Measurements from ENCODE around the gene PM20D1. TPM values are rescaled to one million over a fixed set of nuclear protein-coding genes. Genes with fewer than 3 reads are reported as not detected.

PM20D1 gene
- total and polyA plus RNA-seq, 2 donors (not counting 1 experiment from before 2014, with no cell fraction given), result not detected

DNA sequence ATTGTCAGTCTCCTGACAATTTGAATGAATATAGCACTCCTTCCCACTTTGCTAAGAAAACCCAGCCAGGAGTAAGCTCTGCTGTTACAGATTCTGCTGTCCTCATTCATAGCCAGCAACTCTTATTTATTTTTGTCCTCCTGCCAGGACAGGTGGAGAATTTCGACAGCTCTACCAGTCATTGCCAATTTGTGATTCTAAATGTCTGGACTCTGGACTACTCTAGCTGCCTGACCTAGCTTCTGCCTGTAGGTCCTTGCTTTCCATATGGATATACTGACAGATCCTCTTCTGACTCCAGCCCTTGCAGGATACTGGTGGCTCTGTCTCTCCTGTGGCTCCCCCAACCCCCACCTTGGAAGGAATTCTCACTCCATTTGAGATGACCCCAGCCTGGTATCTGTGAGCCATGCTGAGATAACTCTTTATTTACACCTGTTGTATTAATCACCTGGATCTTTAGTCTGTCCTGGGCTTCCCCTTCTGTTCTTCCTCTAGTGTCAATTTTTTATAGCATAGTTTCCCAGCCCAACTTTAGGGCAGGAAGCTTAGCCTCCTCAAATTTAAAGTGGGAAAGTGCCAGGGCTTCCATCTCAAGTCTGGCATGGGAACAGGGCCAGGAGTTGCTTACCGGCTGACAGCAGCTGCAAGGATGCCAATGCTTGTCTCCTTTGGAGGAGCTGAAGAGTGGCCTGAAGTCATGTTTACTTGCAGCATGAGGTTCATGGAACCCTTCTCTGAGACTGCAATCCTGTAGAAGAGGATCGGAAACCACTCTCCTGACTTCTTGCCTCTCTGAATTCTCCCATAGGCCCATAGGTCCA is 6.7 kb downstream of the PM20D1 start:
- Histone ChIP-seq H3K4me1 (ENCODE audit: control insufficient read depth, extremely low read depth, insufficient read depth, low read length) (no peaks in the 10 kb centered on the region), H3K4me2 (ENCODE audit: extremely low read depth, insufficient read depth, low read length) (no peak overlapping the region), H3K4me3 (replicated peaks in 1 of 4; ENCODE audit: control extremely low read depth in 1 of 4, insufficient read depth in 1 of 4, low read depth in 3 of 4, low read length in 4 of 4) (no peak overlapping the region), H3K79me2 (ENCODE audit: control insufficient read depth, insufficient read depth, low read length) (no peaks in the 10 kb centered on the region), H2AFZ (ENCODE audit: low read length) (no peak overlapping the region), H3K27me3 (ENCODE audit: control insufficient read depth, insufficient read depth, low read length) (peaks cover 2% of the 10 kb centered on the region), H4K20me1 (ENCODE audit: control insufficient read depth, extremely low read depth, insufficient read depth, low read length) (no peaks in the 10 kb centered on the region), H3K27ac (ENCODE audit: insufficient read depth, low read length) (no peak overlapping the region), H3K9me3 (ENCODE audit: control insufficient read depth, insufficient read depth, low read depth, low read length) (no peaks in the 10 kb centered on the region), H3K9ac (ENCODE audit: insufficient read depth, low read length) (no peak overlapping the region), H3K36me3 (ENCODE audit: control insufficient read depth, insufficient read depth, low read length) (no peaks in the 10 kb centered on the region)
- DNase-seq (ENCODE audit: low read depth in 2 of 2), result no peak
- no peak for TF ChIP-seq EZH2 (IDR thresholded peaks at IDR 0.05; ENCODE audit: low read length, missing control alignments)
- no peak for TF ChIP-seq CTCF (conservative IDR thresholded peaks at IDR 0.05 in 1 of 2, IDR thresholded peaks at IDR 0.05 in 1 of 2; ENCODE audit: low read depth in 1 of 2, low read length in 2 of 2)

GRCh38 chr1:205842229-205842628 is 7.7 kb downstream of the PM20D1 start:
- no peak overlapping the region for H3K27ac ChIP-seq (ENCODE audit: insufficient read depth, low read length)
- no peak overlapping the region for H3K9ac ChIP-seq (ENCODE audit: insufficient read depth, low read length)
- H4K20me1 ChIP-seq (ENCODE audit: control insufficient read depth, extremely low read depth, insufficient read depth, low read length), result no peaks in the 10 kb centered on the region
- H2AFZ ChIP-seq (ENCODE audit: low read length), result no peak overlapping the region
- no peak overlapping the region for H3K4me2 ChIP-seq (ENCODE audit: extremely low read depth, insufficient read depth, low read length)
- no peaks in the 10 kb centered on the region for H3K4me1 ChIP-seq (ENCODE audit: control insufficient read depth, extremely low read depth, insufficient read depth, low read length)
- H3K79me2 ChIP-seq (ENCODE audit: control insufficient read depth, insufficient read depth, low read length), result no peaks in the 10 kb centered on the region
- H3K36me3 ChIP-seq (ENCODE audit: control insufficient read depth, insufficient read depth, low read length), result no peaks in the 10 kb centered on the region
- H3K27me3 ChIP-seq (ENCODE audit: control insufficient read depth, insufficient read depth, low read length), result peaks cover 2% of the 10 kb centered on the region
- DNase-seq (ENCODE audit: low read depth in 2 of 2), result no peak
- TF ChIP-seq EZH2 (IDR thresholded peaks at IDR 0.05; ENCODE audit: low read length, missing control alignments) (no peak), CTCF (conservative IDR thresholded peaks at IDR 0.05 in 1 of 2, IDR thresholded peaks at IDR 0.05 in 1 of 2; ENCODE audit: low read depth in 1 of 2, low read length in 2 of 2) (no peak)
- H3K9me3 ChIP-seq (ENCODE audit: control insufficient read depth, insufficient read depth, low read depth, low read length), result no peaks in the 10 kb centered on the region
- no peak overlapping the region for H3K4me3 ChIP-seq (replicated peaks in 1 of 4; ENCODE audit: control extremely low read depth in 1 of 4, insufficient read depth in 1 of 4, low read depth in 3 of 4, low read length in 4 of 4)

DNA sequence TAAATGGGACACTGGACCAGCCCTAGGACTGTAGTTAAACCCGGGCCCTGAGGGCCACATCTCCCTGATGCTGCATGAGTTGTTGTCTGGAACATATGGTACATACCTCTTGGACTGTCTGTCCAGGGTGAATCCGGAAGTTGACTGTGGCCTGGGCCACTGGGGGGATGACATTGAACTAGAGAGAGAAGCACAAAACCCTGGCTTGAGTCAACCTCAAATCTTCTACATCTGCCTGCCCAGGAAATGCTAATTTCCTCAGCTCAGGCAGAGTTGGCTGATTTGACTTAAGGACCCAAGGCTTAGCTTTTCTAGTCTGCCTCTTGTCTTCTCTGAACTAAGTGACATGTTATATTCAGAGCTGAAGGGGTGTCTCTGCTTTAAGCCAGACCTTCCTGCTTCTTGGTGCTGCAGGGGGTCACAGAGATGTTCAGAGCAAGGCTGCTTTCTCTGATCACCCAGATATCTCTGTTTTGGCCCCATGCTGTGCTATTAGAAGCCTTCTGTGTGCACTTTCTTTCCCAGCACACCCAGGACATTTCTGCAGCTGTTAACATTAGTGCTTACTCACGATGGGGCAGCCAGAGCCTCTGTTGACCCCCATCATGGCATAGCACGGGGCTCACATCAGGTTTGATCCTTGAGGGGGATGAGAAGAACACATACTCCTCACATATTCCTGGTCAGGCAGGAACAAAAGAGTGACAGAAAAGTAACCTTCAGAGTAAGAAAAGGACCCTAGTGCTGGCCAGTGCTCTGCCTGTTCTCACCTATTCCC is 9.6 kb downstream of the PM20D1 start:
- Histone ChIP-seq H3K9ac (ENCODE audit: insufficient read depth, low read length) (no peak overlapping the region), H3K36me3 (ENCODE audit: control insufficient read depth, insufficient read depth, low read length) (no peaks in the 10 kb centered on the region), H3K4me2 (ENCODE audit: extremely low read depth, insufficient read depth, low read length) (no peak overlapping the region), H3K9me3 (ENCODE audit: control insufficient read depth, insufficient read depth, low read depth, low read length) (no peaks in the 10 kb centered on the region), H3K4me3 (replicated peaks in 1 of 4; ENCODE audit: control extremely low read depth in 1 of 4, insufficient read depth in 1 of 4, low read depth in 3 of 4, low read length in 4 of 4) (no peak overlapping the region), H4K20me1 (ENCODE audit: control insufficient read depth, extremely low read depth, insufficient read depth, low read length) (no peaks in the 10 kb centered on the region), H3K27ac (ENCODE audit: insufficient read depth, low read length) (no peak overlapping the region), H3K79me2 (ENCODE audit: control insufficient read depth, insufficient read depth, low read length) (no peaks in the 10 kb centered on the region), H3K4me1 (ENCODE audit: control insufficient read depth, extremely low read depth, insufficient read depth, low read length) (no peaks in the 10 kb centered on the region), H3K27me3 (ENCODE audit: control insufficient read depth, insufficient read depth, low read length) (peaks cover 2% of the 10 kb centered on the region), H2AFZ (ENCODE audit: low read length) (no peak overlapping the region)
- DNase-seq (ENCODE audit: low read depth in 2 of 2), result no peak
- TF ChIP-seq EZH2 (IDR thresholded peaks at IDR 0.05; ENCODE audit: low read length, missing control alignments) (no peak), CTCF (conservative IDR thresholded peaks at IDR 0.05 in 1 of 2, IDR thresholded peaks at IDR 0.05 in 1 of 2; ENCODE audit: low read depth in 1 of 2, low read length in 2 of 2) (no peak)
